HEK293 (cell line): ENCODE data around the gene TCF15.

ENCODE experiments used
- CTCF ChIA-PET: fragments of 350-600 bp; formaldehyde crosslinking; extraction: SDS; loops from one replicate; lab custom pipeline; 2021; ENCODE audit warnings: antibody characterized with exemption; lab: Yijun Ruan, JAX
- POLR2A ChIA-PET: fragments of 300-600 bp; formaldehyde crosslinking; extraction: SDS; loops from one replicate; lab custom pipeline; 2020; ENCODE audit warnings: antibody characterized with exemption, inconsistent platforms; lab: Yijun Ruan, JAX
- H3K27ac ChIP-seq: fragments of 200-500 bp; sonication (Bioruptor generic); 2 replicates; pipeline ENCODE4 v1.5.1; 2014; ENCODE audit warnings: low read depth, low read length, control low read depth, inconsistent platforms; ENCODE audit errors: extremely low read depth
- H3K36me3 ChIP-seq, 2 experiments: fragments of 200-500 bp in 1 of 2; sonication (Bioruptor generic) in 1 of 2; 1 replicate in 1 of 2; 2 replicates in 1 of 2; pipeline ENCODE4 v1.5.1; 2014 to 2017; ENCODE audit warnings: inconsistent platforms in 2 of 2, low read length in 2 of 2; ENCODE audit not compliant: control insufficient read depth in 2 of 2, insufficient read depth in 1 of 2
- H3K4me1 ChIP-seq: fragments of 200-500 bp; sonication (Bioruptor generic); 2 replicates; pipeline ENCODE4 v1.5.1; 2014; ENCODE audit warnings: mild to moderate bottlenecking, low read length, inconsistent platforms; ENCODE audit not compliant: control insufficient read depth, insufficient read depth
- H3K4me3 ChIP-seq: 2 replicates; pipeline ENCODE4 v1.5.1; 2011; ENCODE audit warnings: low read depth, mild to moderate bottlenecking, control low read depth, low read length, moderate library complexity
- H3K9me3 ChIP-seq: fragments of 200-500 bp; sonication (Bioruptor generic); 2 replicates; pipeline ENCODE4 v1.5.1; 2014; ENCODE audit warnings: low read depth, low read length, inconsistent platforms; ENCODE audit not compliant: control insufficient read depth, insufficient read depth
- BCL11A ChIP-seq: fragments of 450-650 bp; formaldehyde crosslinking; IDR thresholded peaks from 2 replicates; pipeline ENCODE4 v1.5.1; 2016; ENCODE audit warnings: low read depth, missing biosample characterization, missing genetic modification characterization
- KLF1 ChIP-seq: fragments of 450-650 bp; formaldehyde crosslinking; IDR thresholded peaks from 2 replicates; pipeline ENCODE4 v1.5.1; 2016; ENCODE audit warnings: missing biosample characterization, missing genetic modification characterization
- SP2 ChIP-seq: fragments of 450-650 bp; formaldehyde crosslinking; IDR thresholded peaks from 2 replicates; pipeline ENCODE4 v1.5.1; 2016; ENCODE audit warnings: missing biosample characterization, missing genetic modification characterization
- SP7 ChIP-seq: fragments of 450-650 bp; formaldehyde crosslinking; IDR thresholded peaks from 2 replicates; pipeline ENCODE4 v1.5.1; 2016; ENCODE audit warnings: missing biosample characterization, missing genetic modification characterization
- YY1 ChIP-seq: fragments of 450-650 bp; formaldehyde crosslinking; IDR thresholded peaks from 2 replicates; pipeline ENCODE4 v1.5.1; 2018; ENCODE audit warnings: missing biosample characterization, missing genetic modification characterization
- ZFHX2 ChIP-seq: fragments of 450-650 bp; formaldehyde crosslinking; conservative IDR thresholded peaks from 2 replicates; pipeline ENCODE4 v1.5.1; 2016; ENCODE audit warnings: missing biosample characterization, missing genetic modification characterization
- ZFP69B ChIP-seq: fragments of 450-650 bp; formaldehyde crosslinking; IDR thresholded peaks from 2 replicates; pipeline ENCODE4 v1.5.1; 2016; ENCODE audit warnings: missing biosample characterization, missing genetic modification characterization
- ZNF10 ChIP-seq: fragments of 450-650 bp; formaldehyde crosslinking; IDR thresholded peaks from 2 replicates; pipeline ENCODE4 v1.5.1; 2017; ENCODE audit warnings: missing biosample characterization, missing genetic modification characterization
- ZNF133 ChIP-seq: fragments of 450-650 bp; formaldehyde crosslinking; IDR thresholded peaks from 2 replicates; pipeline ENCODE4 v1.5.1; 2016; ENCODE audit warnings: missing biosample characterization, missing genetic modification characterization
- ZNF184 ChIP-seq: fragments of 450-650 bp; IDR thresholded peaks from 2 replicates; pipeline ENCODE4 v1.5.1; 2018; ENCODE audit warnings: missing biosample characterization, mild to moderate bottlenecking, missing genetic modification characterization
- ZNF548 ChIP-seq: fragments of 450-650 bp; formaldehyde crosslinking; IDR thresholded peaks from 2 replicates; pipeline ENCODE4 v1.5.1; 2016; ENCODE audit warnings: missing biosample characterization, missing genetic modification characterization
- ZNF558 ChIP-seq: fragments of 450-650 bp; formaldehyde crosslinking; IDR thresholded peaks from 2 replicates; pipeline ENCODE4 v1.5.1; 2016; ENCODE audit warnings: missing biosample characterization, missing genetic modification characterization
- ZNF560 ChIP-seq: fragments of 450-650 bp; formaldehyde crosslinking; IDR thresholded peaks from 2 replicates; pipeline ENCODE4 v1.5.1; 2017; ENCODE audit warnings: missing biosample characterization, missing genetic modification characterization, borderline replicate concordance
- ZNF571 ChIP-seq: fragments of 450-650 bp; formaldehyde crosslinking; IDR thresholded peaks from 2 replicates; pipeline ENCODE4 v1.5.0; 2017; ENCODE audit warnings: missing biosample characterization, missing genetic modification characterization
- ZNF670 ChIP-seq: fragments of 450-650 bp; formaldehyde crosslinking; IDR thresholded peaks from 2 replicates; pipeline ENCODE4 v1.5.1; 2016; ENCODE audit warnings: missing biosample characterization, missing genetic modification characterization, low read depth
- ZNF776 ChIP-seq: fragments of 450-650 bp; formaldehyde crosslinking; IDR thresholded peaks from 2 replicates; pipeline ENCODE4 v1.5.0; 2017; ENCODE audit warnings: missing biosample characterization, missing genetic modification characterization, borderline replicate concordance
- TF ChIP-seq, protein P1 (sequence below): fragments of 450-650 bp; formaldehyde crosslinking; IDR thresholded peaks from 2 replicates; pipeline ENCODE4 v1.5.1; 2016; ENCODE audit warnings: missing biosample characterization, missing genetic modification characterization
- TF ChIP-seq, protein P2 (sequence below): fragments of 450-650 bp; formaldehyde crosslinking; IDR thresholded peaks from 2 replicates; pipeline ENCODE4 v1.5.1; 2016; ENCODE audit warnings: missing biosample characterization, missing genetic modification characterization, low read depth
- TF ChIP-seq, protein P3 (sequence below): fragments of 450-650 bp; IDR thresholded peaks from 2 replicates; pipeline ENCODE4 v1.5.1; 2018; ENCODE audit warnings: missing biosample characterization, mild to moderate bottlenecking, missing genetic modification characterization
- TF ChIP-seq, protein P4 (sequence below): fragments of 450-650 bp; formaldehyde crosslinking; IDR thresholded peaks from 2 replicates; pipeline ENCODE4 v1.5.1; 2017; ENCODE audit warnings: missing biosample characterization, missing genetic modification characterization

TCF15 gene

DNA sequence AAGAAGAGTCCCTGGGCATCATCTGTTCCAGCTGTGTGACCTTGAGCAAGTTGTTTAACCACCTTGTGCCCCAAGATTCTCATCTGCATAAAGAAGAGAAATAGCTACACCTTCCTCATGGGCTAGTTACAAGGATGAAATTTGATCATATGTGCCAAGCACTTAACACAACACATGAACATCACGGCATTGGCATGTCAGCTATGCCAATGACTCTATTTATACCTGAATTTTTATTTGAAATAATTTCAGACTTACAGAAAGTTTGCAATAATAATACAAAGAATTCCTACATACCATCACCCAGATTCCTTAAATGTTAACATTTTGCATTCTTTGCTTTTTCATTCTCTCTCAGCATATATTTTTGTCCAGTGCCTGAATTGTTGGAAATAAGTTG, 21.0 kb upstream of the TCF15 start:
- Histone ChIP-seq H3K4me3 (no peak overlapping the region), H3K4me1 (no peaks in the 10 kb centered on the region), H3K36me3 (no peaks in the 10 kb centered on the region), H3K27ac (no peak overlapping the region), H3K9me3 (no peaks in the 10 kb centered on the region)
- CTCF ChIA-PET: interaction anchor here (0.8 to 3.1 kb wide), 4 partner anchors 14 to 69 kb away, joined by 3 to 16 read pairs (median 3); no protein-coding TSS in a partner anchor
- TF ChIP-seq KLF1: no peak
- TF ChIP-seq ZFP69B: no peak
- TF ChIP-seq, protein P1, sequence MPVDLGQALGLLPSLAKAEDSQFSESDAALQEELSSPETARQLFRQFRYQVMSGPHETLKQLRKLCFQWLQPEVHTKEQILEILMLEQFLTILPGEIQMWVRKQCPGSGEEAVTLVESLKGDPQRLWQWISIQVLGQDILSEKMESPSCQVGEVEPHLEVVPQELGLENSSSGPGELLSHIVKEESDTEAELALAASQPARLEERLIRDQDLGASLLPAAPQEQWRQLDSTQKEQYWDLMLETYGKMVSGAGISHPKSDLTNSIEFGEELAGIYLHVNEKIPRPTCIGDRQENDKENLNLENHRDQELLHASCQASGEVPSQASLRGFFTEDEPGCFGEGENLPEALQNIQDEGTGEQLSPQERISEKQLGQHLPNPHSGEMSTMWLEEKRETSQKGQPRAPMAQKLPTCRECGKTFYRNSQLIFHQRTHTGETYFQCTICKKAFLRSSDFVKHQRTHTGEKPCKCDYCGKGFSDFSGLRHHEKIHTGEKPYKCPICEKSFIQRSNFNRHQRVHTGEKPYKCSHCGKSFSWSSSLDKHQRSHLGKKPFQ (tag by site-specific recombination): no peak
- TF ChIP-seq YY1 (tag by site-specific recombination): no peak
- no peak for TF ChIP-seq SP7
- TF ChIP-seq, protein P2, sequence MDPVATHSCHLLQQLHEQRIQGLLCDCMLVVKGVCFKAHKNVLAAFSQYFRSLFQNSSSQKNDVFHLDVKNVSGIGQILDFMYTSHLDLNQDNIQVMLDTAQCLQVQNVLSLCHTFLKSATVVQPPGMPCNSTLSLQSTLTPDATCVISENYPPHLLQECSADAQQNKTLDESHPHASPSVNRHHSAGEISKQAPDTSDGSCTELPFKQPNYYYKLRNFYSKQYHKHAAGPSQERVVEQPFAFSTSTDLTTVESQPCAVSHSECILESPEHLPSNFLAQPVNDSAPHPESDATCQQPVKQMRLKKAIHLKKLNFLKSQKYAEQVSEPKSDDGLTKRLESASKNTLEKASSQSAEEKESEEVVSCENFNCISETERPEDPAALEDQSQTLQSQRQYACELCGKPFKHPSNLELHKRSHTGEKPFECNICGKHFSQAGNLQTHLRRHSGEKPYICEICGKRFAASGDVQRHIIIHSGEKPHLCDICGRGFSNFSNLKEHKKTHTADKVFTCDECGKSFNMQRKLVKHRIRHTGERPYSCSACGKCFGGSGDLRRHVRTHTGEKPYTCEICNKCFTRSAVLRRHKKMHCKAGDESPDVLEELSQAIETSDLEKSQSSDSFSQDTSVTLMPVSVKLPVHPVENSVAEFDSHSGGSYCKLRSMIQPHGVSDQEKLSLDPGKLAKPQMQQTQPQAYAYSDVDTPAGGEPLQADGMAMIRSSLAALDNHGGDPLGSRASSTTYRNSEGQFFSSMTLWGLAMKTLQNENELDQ: no peak
- TF ChIP-seq ZNF670 (tag by site-specific recombination): no peak
- TF ChIP-seq ZNF776 (tag by site-specific recombination): no peak
- no peak for TF ChIP-seq ZNF133 (tag by site-specific recombination)
- TF ChIP-seq SP2 (tag by site-specific recombination): no peak
- TF ChIP-seq ZFHX2 (tag by site-specific recombination): no peak
- TF ChIP-seq ZNF10 (tag by site-specific recombination): no peak
- no peak for TF ChIP-seq ZNF548 (tag by site-specific recombination)
- TF ChIP-seq ZNF558 (tag by site-specific recombination): no peak
- TF ChIP-seq ZNF184: no peak
- TF ChIP-seq ZNF560 (tag by site-specific recombination): no peak
- TF ChIP-seq, protein P3, sequence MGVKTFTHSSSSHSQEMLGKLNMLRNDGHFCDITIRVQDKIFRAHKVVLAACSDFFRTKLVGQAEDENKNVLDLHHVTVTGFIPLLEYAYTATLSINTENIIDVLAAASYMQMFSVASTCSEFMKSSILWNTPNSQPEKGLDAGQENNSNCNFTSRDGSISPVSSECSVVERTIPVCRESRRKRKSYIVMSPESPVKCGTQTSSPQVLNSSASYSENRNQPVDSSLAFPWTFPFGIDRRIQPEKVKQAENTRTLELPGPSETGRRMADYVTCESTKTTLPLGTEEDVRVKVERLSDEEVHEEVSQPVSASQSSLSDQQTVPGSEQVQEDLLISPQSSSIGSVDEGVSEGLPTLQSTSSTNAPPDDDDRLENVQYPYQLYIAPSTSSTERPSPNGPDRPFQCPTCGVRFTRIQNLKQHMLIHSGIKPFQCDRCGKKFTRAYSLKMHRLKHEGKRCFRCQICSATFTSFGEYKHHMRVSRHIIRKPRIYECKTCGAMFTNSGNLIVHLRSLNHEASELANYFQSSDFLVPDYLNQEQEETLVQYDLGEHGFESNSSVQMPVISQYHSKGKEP (tag by site-specific recombination): no peak
- TF ChIP-seq ZNF571 (tag by site-specific recombination): no peak
- TF ChIP-seq, protein P4, sequence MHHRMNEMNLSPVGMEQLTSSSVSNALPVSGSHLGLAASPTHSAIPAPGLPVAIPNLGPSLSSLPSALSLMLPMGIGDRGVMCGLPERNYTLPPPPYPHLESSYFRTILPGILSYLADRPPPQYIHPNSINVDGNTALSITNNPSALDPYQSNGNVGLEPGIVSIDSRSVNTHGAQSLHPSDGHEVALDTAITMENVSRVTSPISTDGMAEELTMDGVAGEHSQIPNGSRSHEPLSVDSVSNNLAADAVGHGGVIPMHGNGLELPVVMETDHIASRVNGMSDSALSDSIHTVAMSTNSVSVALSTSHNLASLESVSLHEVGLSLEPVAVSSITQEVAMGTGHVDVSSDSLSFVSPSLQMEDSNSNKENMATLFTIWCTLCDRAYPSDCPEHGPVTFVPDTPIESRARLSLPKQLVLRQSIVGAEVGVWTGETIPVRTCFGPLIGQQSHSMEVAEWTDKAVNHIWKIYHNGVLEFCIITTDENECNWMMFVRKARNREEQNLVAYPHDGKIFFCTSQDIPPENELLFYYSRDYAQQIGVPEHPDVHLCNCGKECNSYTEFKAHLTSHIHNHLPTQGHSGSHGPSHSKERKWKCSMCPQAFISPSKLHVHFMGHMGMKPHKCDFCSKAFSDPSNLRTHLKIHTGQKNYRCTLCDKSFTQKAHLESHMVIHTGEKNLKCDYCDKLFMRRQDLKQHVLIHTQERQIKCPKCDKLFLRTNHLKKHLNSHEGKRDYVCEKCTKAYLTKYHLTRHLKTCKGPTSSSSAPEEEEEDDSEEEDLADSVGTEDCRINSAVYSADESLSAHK (tag by site-specific recombination): no peak
- POLR2A ChIA-PET: no interaction called here

- no peak for TF ChIP-seq BCL11A (tag by site-specific recombination)
- H3K36me3 ChIP-seq: no peaks in the 10 kb centered on the region
- H3K4me1 ChIP-seq: no peaks in the 10 kb centered on the region
- ChIA-PET POLR2A (no interaction called here), CTCF (interaction anchor here (1.0 to 1.6 kb wide), 2 partner anchors 19 to 41 kb away, joined by 3 to 4 read pairs; no protein-coding TSS in a partner anchor)
- H3K27ac ChIP-seq: no peak overlapping the region
- no peak overlapping the region for H3K4me3 ChIP-seq
- no peaks in the 10 kb centered on the region for H3K9me3 ChIP-seq
Observed at GRCh38 chr20:626579-626978, 16.5 kb upstream of the TCF15 start.
